ENCODE results near the gene PRSS36.
A peak's percentile ranks its signal among the peaks of the same experiment; 100 is the strongest.
"Not testable (repeated sequence)": the region's sequence is repeated elsewhere in the genome, so short reads cannot be mapped to it uniquely, and the experiment has no call there.

PRSS36 gene

GRCh38 chr16:31183432-31184428 is 33.9 kb upstream of the PRSS36 start:
- no peak for DNase-seq (ENCODE audit: low spot score)

GRCh38 chr16:31182391-31182790 is 32.5 kb upstream of the PRSS36 start:
- no peak for DNase-seq (ENCODE audit: low spot score)

GRCh38 chr16:31181102-31181830 is 31.4 kb upstream of the PRSS36 start:
- peak; percentile 59 for DNase-seq (ENCODE audit: low spot score)

- peak; percentile 98 for DNase-seq (ENCODE audit: low spot score)
Measured at GRCh38 chr16:31179747-31180459, 30.0 kb upstream of the PRSS36 start, which contains the start of gene FUS. TSS of gene FUS (plus strand) at chr16:31180139. CDS start at chr16:31180215, 76 bp downstream.

GRCh38 chr16:31179219-31179746 is 29.4 kb upstream of the PRSS36 start:
- no peak for DNase-seq (ENCODE audit: low spot score)

GRCh38 chr16:31177136-31177535 is 27.3 kb upstream of the PRSS36 start:
- DNase-seq (ENCODE audit: low spot score) = no peak

- DNase-seq (ENCODE audit: low spot score) = not testable (repeated sequence)
Measured at GRCh38 chr16:31170048-31170447, 20.2 kb upstream of the PRSS36 start.

- DNase-seq (ENCODE audit: low spot score) = no peak
Measured at GRCh38 chr16:31168848-31169247, 19.0 kb upstream of the PRSS36 start.

GRCh38 chr16:31167315-31167714 is 17.4 kb upstream of the PRSS36 start:
- no peak for DNase-seq (ENCODE audit: low spot score)

- DNase-seq (ENCODE audit: low spot score) = no peak
Measured at GRCh38 chr16:31157136-31157535, 7.3 kb upstream of the PRSS36 start.

- not testable (repeated sequence) for DNase-seq (ENCODE audit: low spot score)
Measured at GRCh38 chr16:31150976-31151375, 1.1 kb upstream of the PRSS36 start.

- DNase-seq (ENCODE audit: low spot score) = no peak
Measured at GRCh38 chr16:31149332-31149731, 534 bp downstream of the PRSS36 start.

- no peak for DNase-seq (ENCODE audit: low spot score)
Measured at GRCh38 chr16:31148896-31149295, 970 bp downstream of the PRSS36 start.

- DNase-seq (ENCODE audit: low spot score) = no peak
Measured at GRCh38 chr16:31148281-31148728, 1.6 kb downstream of the PRSS36 start.

GRCh38 chr16:31147574-31147973 is 2.3 kb downstream of the PRSS36 start:
- DNase-seq (ENCODE audit: low spot score) = no peak

- DNase-seq (ENCODE audit: low spot score) = no peak
Measured at GRCh38 chr16:31145398-31145990, 4.4 kb downstream of the PRSS36 start.

- not testable (repeated sequence) for DNase-seq (ENCODE audit: low spot score)
Measured at GRCh38 chr16:31144418-31144817, 5.4 kb downstream of the PRSS36 start.

GRCh38 chr16:31143694-31144148 is 6.1 kb downstream of the PRSS36 start:
- DNase-seq (ENCODE audit: low spot score) = no peak

- no peak for DNase-seq (ENCODE audit: low spot score)
Measured at GRCh38 chr16:31143011-31143693, 6.7 kb downstream of the PRSS36 start.

GRCh38 chr16:31142109-31143010 is 7.5 kb downstream of the PRSS36 start:
- DNase-seq (ENCODE audit: low spot score) = peak; percentile 97

Measured in hematopoietic multipotent progenitor cell treated with erythropoietin and hydrocortisone succinate and interleukin-3 and kit ligand, for 17 days (in vitro differentiated cells).